Naive thymus-derived CD4-positive, alpha-beta T cell (primary cell): Measurements from ENCODE around the gene CROT. TPM values are rescaled to one million over a fixed set of nuclear protein-coding genes. Genes with fewer than 3 reads are reported as not detected.

Experiments used
- ATAC-seq: fragments of 150-1000 bp; cut with Tn5 transposase; 2 replicates; pipeline ENCODE4 v1.10.0; 2021; ENCODE audit warnings: mild to moderate bottlenecking, moderate library complexity
- CTCF ChIA-PET: fragments of 350-600 bp; sonication (Branson Sonifier 250); formaldehyde crosslinking; loops from one replicate; lab custom pipeline; 2021; ENCODE audit warnings: antibody characterized with exemption; lab: Charles Lee
- POLR2A ChIA-PET: fragments of 350-600 bp; sonication (Branson Sonifier 250); formaldehyde crosslinking; loops from one replicate; lab custom pipeline; 2021; ENCODE audit warnings: antibody characterized with exemption, inconsistent platforms; lab: Charles Lee
- DNase-seq, 9 donors: peaks; one replicate each; pipeline versions ENCODE4 v3.0.0 to v3.0.0-alpha.2; 2020 to 2022; ENCODE audit warnings: mixed read lengths in 1 of 9
- H3K27ac ChIP-seq: one replicate; pipeline ENCODE4 v1.7.0; 2013; ENCODE audit warnings: mild to moderate bottlenecking, low read depth, low read length, moderate library complexity
- H3K27me3 ChIP-seq, 2 donors: one replicate each; pipeline ENCODE4 v1.7.0; 2013; ENCODE audit warnings: low read length in 2 of 2, mild to moderate bottlenecking in 2 of 2, moderate library complexity in 2 of 2; ENCODE audit not compliant: control insufficient read depth in 2 of 2, insufficient read depth in 2 of 2
- H3K36me3 ChIP-seq, 3 experiments: 1 replicate in 2 of 3; 2 replicates in 1 of 3; pipeline ENCODE4 v1.7.0; 2013; ENCODE audit warnings: low read length in 3 of 3, mild to moderate bottlenecking in 3 of 3, moderate library complexity in 1 of 3; ENCODE audit not compliant: insufficient read depth in 3 of 3, control insufficient read depth in 2 of 3
- H3K4me1 ChIP-seq, 2 donors: one replicate each; pipeline ENCODE4 v1.7.0; 2013; ENCODE audit warnings: low read length in 2 of 2, mild to moderate bottlenecking in 2 of 2, moderate library complexity in 1 of 2; ENCODE audit not compliant: control insufficient read depth in 2 of 2, insufficient read depth in 2 of 2
- H3K4me3 ChIP-seq: 2 replicates; pipeline ENCODE4 v1.7.0; 2013; ENCODE audit warnings: mild to moderate bottlenecking, low read length
- H3K9me3 ChIP-seq, 3 experiments: 1 replicate in 2 of 3; 2 replicates in 1 of 3; pipeline ENCODE4 v1.7.0; 2013; ENCODE audit warnings: low read length in 3 of 3; ENCODE audit not compliant: control insufficient read depth in 2 of 3
- H3K27ac Mint-ChIP-seq, 9 donors: one replicate each; pipeline ENCODE4 v1.8.0; 2020 to 2022; ENCODE audit warnings: mixed read lengths in 9 of 9, mild to moderate bottlenecking in 8 of 9, moderate library complexity in 5 of 9, inconsistent platforms in 2 of 9
- H3K27me3 Mint-ChIP-seq, 5 donors: one replicate each; pipeline ENCODE4 v1.8.0; 2021 to 2022; ENCODE audit warnings: mixed read lengths in 5 of 5, mild to moderate bottlenecking in 1 of 5
- H3K36me3 Mint-ChIP-seq, 5 donors: one replicate each; pipeline ENCODE4 v1.8.0; 2020 to 2022; ENCODE audit warnings: mixed read lengths in 5 of 5, mild to moderate bottlenecking in 3 of 5, inconsistent platforms in 1 of 5
- H3K4me1 Mint-ChIP-seq, 7 donors: one replicate each; pipeline ENCODE4 v1.8.0; 2020 to 2022; ENCODE audit warnings: mixed read lengths in 7 of 7, mild to moderate bottlenecking in 3 of 7, inconsistent platforms in 1 of 7
- H3K4me3 Mint-ChIP-seq, 10 donors: one replicate each; pipeline ENCODE4 v1.8.0; 2020 to 2022; ENCODE audit warnings: mild to moderate bottlenecking in 10 of 10, mixed read lengths in 10 of 10, moderate library complexity in 6 of 10, inconsistent platforms in 2 of 10
- H3K9me3 Mint-ChIP-seq, 11 donors: one replicate each; pipeline ENCODE4 v1.8.0; 2020 to 2022; ENCODE audit warnings: mixed read lengths in 11 of 11, mild to moderate bottlenecking in 4 of 11, inconsistent platforms in 1 of 11, moderate library complexity in 1 of 11
- intact Hi-C, 2 donors: fragments of 100-400 bp; cut with micrococcal nuclease; formaldehyde crosslinking; loops; one replicate each; pipeline ENCODE4 v1.15.1; 2023
- polyA plus RNA-seq, 2 donors: library from polyadenylated mRNA; unstranded; fragments of 300-500 nt; fragmentation: Illumina TruSeq; gene quantifications; one replicate each; pipeline ENCODE4 v1.2.3, GENCODE V29; 2021
- total RNA-seq, 6 experiments: library from RNA in 5 of 6; stranded (reverse) in 5 of 6; gene quantifications; 1 replicate in 5 of 6; 2 replicates in 1 of 6; pipeline ENCODE4 v1.2.3 and lab custom pipeline; 2021 to 2026

The CROT gene
- total and polyA plus RNA-seq, 7 experiments from 2014 or later: 5.6 to 15.2 (median 9.1) TPM

DNA sequence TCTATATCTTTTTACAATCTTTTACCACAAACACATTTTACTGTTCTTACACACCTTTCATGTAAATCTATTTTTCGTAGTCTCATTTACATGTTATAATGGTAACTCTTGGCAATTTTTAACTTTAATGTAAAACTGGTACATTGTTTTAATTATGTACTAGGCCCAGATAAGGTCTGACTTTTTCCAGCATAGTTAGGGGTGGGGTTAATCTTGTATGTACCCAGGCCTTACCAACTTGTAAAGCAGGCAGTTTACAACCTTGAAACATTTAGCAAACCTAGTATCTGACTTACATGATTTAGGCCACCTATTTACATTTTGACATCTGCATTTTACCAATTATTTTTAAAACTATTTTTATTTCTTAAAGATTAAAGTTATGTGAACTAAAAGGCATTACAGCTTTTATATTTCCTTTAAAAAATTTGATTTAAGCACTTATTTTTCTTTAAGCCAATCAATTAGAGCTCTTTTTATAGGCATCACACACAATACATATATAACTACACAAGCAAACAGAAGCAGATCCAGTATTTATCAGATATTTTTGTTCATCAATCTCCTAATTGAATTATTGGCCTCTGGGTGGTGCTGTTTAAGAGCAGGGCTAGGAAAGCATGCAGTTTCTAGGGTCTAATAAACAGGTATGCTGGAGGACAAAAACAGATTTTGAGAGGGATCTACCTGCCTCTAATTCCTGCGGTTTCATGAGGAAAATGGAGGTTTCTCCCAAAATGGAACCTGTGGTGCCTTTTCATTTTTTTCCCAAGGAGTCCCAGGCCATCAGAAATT, 19.7 kb upstream of the CROT start:
- Mint-ChIP-seq H3K27me3 (no peaks in the 10 kb centered on the region), H3K27ac (no peak overlapping the region), H3K36me3 (peaks cover 19 to 73% (median 67%) of the 10 kb centered on the region in 5 donors), H3K4me3 (no peak overlapping the region), H3K4me1 (no peaks in the 10 kb centered on the region), H3K9me3 (peaks cover 8 to 62% (median 36%) of the 10 kb centered on the region in 11 donors)
- H3K36me3 ChIP-seq: peaks cover 0 to 13% (median 0%) of the 10 kb centered on the region in 3 experiments
- no peaks in the 10 kb centered on the region for H3K4me1 ChIP-seq
- no peak for ATAC-seq
- DNase-seq: no peak
- intact Hi-C loops: no loop called here
- H3K4me3 ChIP-seq: no peak overlapping the region
- H3K27ac ChIP-seq: no peak overlapping the region
- POLR2A ChIA-PET: no interaction called here
- peaks cover 0 to 32% (median 16%) of the 10 kb centered on the region in 3 experiments for H3K9me3 ChIP-seq
- CTCF ChIA-PET: no interaction called here
- no peaks in the 10 kb centered on the region for H3K27me3 ChIP-seq

DNA sequence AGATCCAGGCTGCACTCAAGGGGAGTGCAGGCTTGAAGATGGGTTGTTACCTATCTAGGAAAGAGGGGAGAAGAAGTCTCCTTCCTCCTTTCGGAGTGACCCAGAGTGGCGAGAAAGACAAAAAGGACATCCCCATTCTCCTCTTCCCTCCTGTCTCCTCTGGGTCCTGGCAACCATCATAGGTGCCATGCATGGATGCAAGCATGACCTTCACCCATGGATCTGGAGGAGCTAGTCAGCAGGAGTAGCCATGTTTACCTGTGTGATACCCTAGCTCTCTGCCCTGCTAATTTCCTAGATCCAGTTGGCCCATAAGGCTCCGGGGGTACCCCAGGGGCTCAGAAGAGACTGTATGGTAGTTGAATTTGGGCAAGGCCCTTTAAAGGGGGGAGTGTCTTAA, 17.2 kb upstream of the CROT start:
- H3K27ac ChIP-seq: no peak overlapping the region
- ChIA-PET POLR2A (no interaction called here), CTCF (no interaction called here)
- H3K36me3 ChIP-seq: peaks cover 0 to 13% (median 0%) of the 10 kb centered on the region in 3 experiments
- no peaks in the 10 kb centered on the region for H3K4me1 ChIP-seq
- H3K4me3 ChIP-seq: no peak overlapping the region
- no peaks in the 10 kb centered on the region for H3K27me3 ChIP-seq
- Mint-ChIP-seq H3K4me1 (peaks cover 0 to 3% (median 0%) of the 10 kb centered on the region in 7 donors), H3K9me3 (peaks cover 8 to 71% (median 37%) of the 10 kb centered on the region in 11 donors), H3K4me3 (no peak overlapping the region), H3K27ac (no peak overlapping the region), H3K36me3 (peaks cover 24 to 79% (median 74%) of the 10 kb centered on the region in 5 donors), H3K27me3 (no peaks in the 10 kb centered on the region)
- ATAC-seq: no peak
- H3K9me3 ChIP-seq: peaks cover 0 to 32% (median 16%) of the 10 kb centered on the region in 3 experiments
- DNase-seq: no peak
- intact Hi-C loops: no loop called here

DNA sequence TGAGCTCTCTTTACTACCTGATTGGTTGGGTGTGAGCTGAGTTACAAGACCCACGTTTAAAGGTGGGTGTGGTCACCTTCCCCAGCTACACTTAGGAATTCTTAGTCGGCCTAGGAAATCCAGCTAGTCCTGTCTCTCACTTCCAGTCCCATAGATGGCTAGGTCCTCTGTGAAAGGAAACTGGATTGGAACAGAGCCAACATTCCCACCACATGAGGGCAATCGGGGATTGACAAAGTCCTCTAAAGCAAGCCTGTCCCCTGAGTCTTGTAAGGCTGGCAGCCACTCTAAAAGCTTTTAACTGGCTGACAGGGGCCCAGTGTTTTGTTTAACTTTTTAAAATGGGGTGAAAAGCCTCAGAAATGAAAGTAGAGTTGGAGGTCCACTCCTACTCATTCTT, 15.1 kb upstream of the CROT start:
- Mint-ChIP-seq H3K4me1 (peaks cover 0 to 3% (median 0%) of the 10 kb centered on the region in 7 donors), H3K27me3 (no peaks in the 10 kb centered on the region)

DNA sequence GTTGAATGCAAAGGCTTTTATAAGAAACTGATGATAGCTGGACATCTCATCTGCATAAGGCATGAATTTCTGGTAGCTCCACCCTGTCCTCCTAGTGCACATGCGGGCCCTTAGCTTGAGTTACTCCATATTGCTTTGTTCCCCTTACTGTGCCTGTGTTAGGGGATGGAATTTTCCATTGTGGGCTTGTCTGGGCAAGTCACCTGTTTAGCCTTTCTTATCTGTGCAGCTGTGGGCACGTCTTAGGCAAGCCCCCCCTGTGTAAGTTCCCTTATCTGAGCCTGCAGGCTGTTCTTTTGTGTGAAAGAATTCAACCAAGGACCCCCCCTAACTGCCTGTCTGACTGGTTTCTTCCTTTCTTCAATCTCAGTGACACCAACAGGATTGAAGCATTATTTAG, 14.5 kb upstream of the CROT start:
- ATAC-seq: no peak
- intact Hi-C loops: no loop called here
- H3K4me1 ChIP-seq: no peaks in the 10 kb centered on the region
- no peak overlapping the region for H3K27ac Mint-ChIP-seq
- H3K4me1 Mint-ChIP-seq: peaks cover 0 to 3% (median 0%) of the 10 kb centered on the region in 7 donors
- H3K9me3 Mint-ChIP-seq: peaks cover 8 to 63% (median 37%) of the 10 kb centered on the region in 11 donors
- peaks cover 28 to 83% (median 81%) of the 10 kb centered on the region in 5 donors for H3K36me3 Mint-ChIP-seq
- no peaks in the 10 kb centered on the region for H3K27me3 Mint-ChIP-seq
- H3K4me3 Mint-ChIP-seq: no peak overlapping the region
- no peak overlapping the region for H3K27ac ChIP-seq
- peaks cover 0 to 32% (median 16%) of the 10 kb centered on the region in 3 experiments for H3K9me3 ChIP-seq
- ChIA-PET CTCF (no interaction called here), POLR2A (interaction anchor here (0.8 kb wide), 1 partner anchor 85 kb away, joined by 3 read pairs; no protein-coding TSS in a partner anchor)
- peaks cover 0 to 13% (median 0%) of the 10 kb centered on the region in 3 experiments for H3K36me3 ChIP-seq
- H3K4me3 ChIP-seq: no peak overlapping the region
- no peak for DNase-seq
- H3K27me3 ChIP-seq: no peaks in the 10 kb centered on the region

More for the DNA sequence above, 15.1 kb upstream of the CROT start:
- Histone ChIP-seq H3K27ac (no peak overlapping the region), H3K27me3 (no peaks in the 10 kb centered on the region), H3K4me3 (no peak overlapping the region), H3K36me3 (peaks cover 0 to 13% (median 0%) of the 10 kb centered on the region in 3 experiments), H3K9me3 (peaks cover 0 to 32% (median 16%) of the 10 kb centered on the region in 3 experiments), H3K4me1 (no peaks in the 10 kb centered on the region)
- no peak overlapping the region for H3K4me3 Mint-ChIP-seq
- ChIA-PET CTCF (interaction anchor here (1.1 kb wide), 1 partner anchor 86 kb away, joined by 3 read pairs; no protein-coding TSS in a partner anchor), POLR2A (no interaction called here)
- H3K9me3 Mint-ChIP-seq: peaks cover 8 to 69% (median 37%) of the 10 kb centered on the region in 11 donors
- ATAC-seq (no peak), DNase-seq (no peak)
- intact Hi-C loops: no loop called here
- H3K27ac Mint-ChIP-seq: no peak overlapping the region
- peaks cover 28 to 83% (median 80%) of the 10 kb centered on the region in 5 donors for H3K36me3 Mint-ChIP-seq

DNA sequence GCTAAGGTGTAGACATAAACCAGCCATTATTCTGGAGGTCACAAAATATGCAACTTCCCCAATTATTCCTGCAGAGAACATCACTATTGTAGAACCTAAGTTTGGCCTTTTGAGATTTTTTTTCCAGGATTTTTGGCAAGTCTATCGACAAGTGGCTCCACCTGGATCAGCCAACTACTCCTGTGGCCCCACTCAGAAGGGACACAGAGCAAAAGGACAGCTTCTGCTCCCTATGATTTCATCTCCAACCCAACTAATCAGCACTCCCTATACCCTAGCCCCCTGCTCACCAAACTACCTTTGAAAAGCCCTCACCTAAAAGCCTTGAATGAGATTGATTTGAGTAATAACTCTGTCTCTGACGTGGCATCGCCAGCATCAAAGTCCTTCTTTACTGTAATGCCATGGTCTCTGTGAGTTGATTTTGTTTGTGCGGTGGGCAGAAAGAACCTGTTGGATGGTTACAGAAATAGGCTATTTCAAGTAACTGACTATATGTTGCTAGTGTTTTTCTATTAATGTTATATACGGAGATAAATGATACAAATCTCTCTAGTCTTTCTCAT, 13.7 kb upstream of the CROT start:
- Histone ChIP-seq H3K27ac (no peak overlapping the region), H3K36me3 (peaks cover 0 to 13% (median 0%) of the 10 kb centered on the region in 3 experiments), H3K4me3 (no peak overlapping the region), H3K27me3 (no peaks in the 10 kb centered on the region), H3K9me3 (peaks cover 0 to 32% (median 15%) of the 10 kb centered on the region in 3 experiments), H3K4me1 (no peaks in the 10 kb centered on the region)
- Mint-ChIP-seq H3K4me1 (peaks cover 0 to 3% (median 0%) of the 10 kb centered on the region in 7 donors), H3K4me3 (no peak overlapping the region), H3K36me3 (peaks cover 28 to 82% (median 80%) of the 10 kb centered on the region in 5 donors), H3K27me3 (no peaks in the 10 kb centered on the region), H3K9me3 (peaks cover 8 to 55% (median 34%) of the 10 kb centered on the region in 11 donors), H3K27ac (no peak overlapping the region)
- ChIA-PET CTCF (no interaction called here), POLR2A (interaction anchor here (0.8 kb wide), 1 partner anchor 84 kb away, joined by 3 read pairs; no protein-coding TSS in a partner anchor)
- intact Hi-C loops: no loop called here
- ATAC-seq (no peak), DNase-seq (no peak)

DNA sequence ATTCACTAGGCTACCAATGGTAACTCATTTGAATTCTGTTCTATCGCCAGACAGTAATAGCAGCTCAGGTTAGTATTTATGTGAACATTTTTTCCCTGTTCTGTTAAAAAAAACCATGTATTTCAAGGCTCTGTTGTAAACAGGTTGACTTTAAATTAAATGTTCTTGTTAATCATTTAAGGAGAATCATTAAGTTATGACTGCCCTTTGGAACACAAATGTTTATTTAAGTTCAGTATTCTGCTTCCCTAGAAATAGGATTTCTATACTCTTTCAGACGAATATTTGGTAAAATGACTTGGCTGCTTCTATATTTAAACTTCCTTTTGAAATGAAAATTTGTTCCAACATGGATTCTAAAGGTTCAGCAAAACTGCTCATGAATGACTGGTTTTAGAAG, 13.1 kb upstream of the CROT start:
- Histone ChIP-seq H3K36me3 (peaks cover 0 to 13% (median 0%) of the 10 kb centered on the region in 3 experiments), H3K9me3 (peaks cover 0 to 27% (median 11%) of the 10 kb centered on the region in 3 experiments), H3K4me3 (no peak overlapping the region), H3K27me3 (no peaks in the 10 kb centered on the region), H3K4me1 (no peaks in the 10 kb centered on the region), H3K27ac (no peak overlapping the region)
- DNase-seq (no peak), ATAC-seq (no peak)
- Mint-ChIP-seq H3K27ac (no peak overlapping the region), H3K9me3 (peaks cover 4 to 50% (median 30%) of the 10 kb centered on the region in 11 donors), H3K27me3 (no peaks in the 10 kb centered on the region), H3K36me3 (peaks cover 23 to 79% (median 77%) of the 10 kb centered on the region in 5 donors), H3K4me3 (no peak overlapping the region), H3K4me1 (peaks cover 0 to 3% (median 0%) of the 10 kb centered on the region in 7 donors)
- ChIA-PET CTCF (no interaction called here), POLR2A (no interaction called here)
- intact Hi-C loops: no loop called here
